Activated naive CD8-positive, alpha-beta T cell treated with anti-CD3 and anti-CD28 coated beads, Interleukin-2, amount 50 U/mL, for 24 hours (primary cell): Measurements from ENCODE around the gene CCNI2.

Experiments
- ATAC-seq: fragments of 150-1000 bp; cut with Tn5 transposase; one replicate; pipeline ENCODE4 v1.10.0; 2021
- DNase-seq: peaks from one replicate; pipeline ENCODE4 v3.0.0; 2021
- H3K27ac Mint-ChIP-seq: one replicate; pipeline ENCODE4 v1.8.0; 2021; ENCODE audit warnings: mild to moderate bottlenecking, mixed read lengths
- H3K27me3 Mint-ChIP-seq: one replicate; pipeline ENCODE4 v1.8.0; 2021; ENCODE audit warnings: mixed read lengths
- H3K36me3 Mint-ChIP-seq: one replicate; pipeline ENCODE4 v1.8.0; 2021; ENCODE audit warnings: low read depth, mixed read lengths
- H3K4me1 Mint-ChIP-seq: one replicate; pipeline ENCODE4 v1.8.0; 2021; ENCODE audit warnings: mixed read lengths
- H3K4me3 Mint-ChIP-seq: one replicate; pipeline ENCODE4 v1.8.0; 2021; ENCODE audit warnings: mild to moderate bottlenecking, moderate library complexity, mixed read lengths
- H3K9me3 Mint-ChIP-seq: one replicate; pipeline ENCODE4 v1.8.0; 2021; ENCODE audit warnings: mixed read lengths

Gene CCNI2

DNA sequence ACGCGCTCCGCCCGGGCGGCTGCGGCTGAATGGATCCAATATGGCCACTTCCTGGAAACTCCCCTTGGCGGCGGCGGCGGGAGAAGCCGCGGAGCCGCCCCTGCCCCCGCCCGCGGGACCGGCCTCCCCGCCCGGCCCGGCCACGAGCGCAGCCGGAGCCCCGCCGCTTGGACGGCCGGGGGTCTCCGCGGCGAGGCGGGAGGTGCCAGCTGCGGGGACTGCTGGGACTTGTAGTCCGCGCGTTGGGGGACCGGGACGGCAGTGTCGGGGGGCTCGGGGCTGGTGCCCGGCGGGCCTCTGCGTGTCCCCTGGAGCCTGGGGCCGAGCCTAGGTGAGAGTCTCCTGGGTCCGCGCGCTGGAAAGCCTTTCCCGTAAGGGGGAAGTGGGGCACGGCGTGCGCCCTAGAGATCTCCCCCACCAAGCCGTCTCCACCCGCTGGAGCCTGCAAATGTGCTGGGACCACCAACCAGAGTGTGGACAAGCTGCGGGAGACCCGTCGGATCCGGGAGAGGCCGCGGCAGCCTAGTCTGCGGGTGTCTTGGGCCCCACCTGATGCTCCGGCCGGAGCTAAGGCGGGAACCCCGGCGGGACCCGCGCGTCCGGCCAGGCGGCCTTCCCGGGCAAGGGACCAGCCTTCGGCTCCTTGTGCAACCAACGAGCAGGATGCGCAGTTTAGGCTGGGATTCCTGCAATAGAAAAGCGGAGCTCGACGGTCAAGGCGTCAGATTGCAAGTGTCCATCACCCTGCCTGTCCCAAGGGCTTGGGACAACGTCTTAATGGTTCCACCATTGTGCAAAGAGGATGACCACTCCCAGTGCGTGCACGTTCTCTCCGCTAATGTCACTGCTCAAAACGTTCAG, 30.2 kb downstream of the CCNI2 start, which contains the start of gene SEPTIN8:
Gene SEPTIN8 (minus strand): TSS at position 31 of the 861 bp plus-strand sequence. CDS start 102 bp downstream, outside the sequence.
- peaks cover 33% of the 10 kb centered on the region for H3K27me3 Mint-ChIP-seq
- no peaks in the 10 kb centered on the region for H3K36me3 Mint-ChIP-seq
- H3K4me1 Mint-ChIP-seq = peaks cover 10% of the 10 kb centered on the region
- H3K9me3 Mint-ChIP-seq = no peaks in the 10 kb centered on the region
- peak; percentile 55 for DNase-seq
- no peak within 1 kb of the TSS for H3K27ac Mint-ChIP-seq
- peak within 1 kb of the TSS; percentile 75 for H3K4me3 Mint-ChIP-seq
- ATAC-seq = peak; percentile 59

- peaks cover 35% of the 10 kb centered on the region for H3K27me3 Mint-ChIP-seq
- no peak for ATAC-seq
- H3K36me3 Mint-ChIP-seq = no peaks in the 10 kb centered on the region
- no peak for DNase-seq
- no peak overlapping the region for H3K27ac Mint-ChIP-seq
- peaks cover 11% of the 10 kb centered on the region for H3K4me1 Mint-ChIP-seq
- H3K9me3 Mint-ChIP-seq = no peaks in the 10 kb centered on the region
- H3K4me3 Mint-ChIP-seq = peak overlapping the region; percentile 75
Measured at GRCh38 chr5:132778129-132778528, 30.9 kb downstream of the CCNI2 start.

DNA sequence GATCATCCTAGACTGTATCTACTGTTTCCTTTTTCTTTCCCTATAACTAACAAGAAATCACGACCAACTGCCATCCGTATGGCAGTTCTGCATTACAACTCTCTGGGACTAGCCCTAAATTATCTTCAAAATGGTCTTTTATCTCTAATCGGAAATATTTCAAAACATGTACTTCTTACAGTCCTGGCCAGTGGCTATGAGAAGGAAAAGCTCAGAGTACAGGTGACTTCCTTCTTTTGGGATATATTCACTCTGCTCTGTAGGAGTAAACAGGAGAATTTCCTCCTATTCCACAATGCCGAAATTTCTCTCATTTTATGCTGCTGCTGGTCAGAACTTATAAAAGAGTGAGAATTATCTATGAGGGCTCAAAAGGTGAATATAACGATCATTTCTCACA, 31.6 kb downstream of the CCNI2 start:
- DNase-seq (no peak), ATAC-seq (no peak)
- H3K4me1 Mint-ChIP-seq = peaks cover 11% of the 10 kb centered on the region
- H3K9me3 Mint-ChIP-seq = no peaks in the 10 kb centered on the region
- no peak overlapping the region for H3K27ac Mint-ChIP-seq
- H3K27me3 Mint-ChIP-seq = peaks cover 37% of the 10 kb centered on the region
- no peaks in the 10 kb centered on the region for H3K36me3 Mint-ChIP-seq
- no peak overlapping the region for H3K4me3 Mint-ChIP-seq

DNA sequence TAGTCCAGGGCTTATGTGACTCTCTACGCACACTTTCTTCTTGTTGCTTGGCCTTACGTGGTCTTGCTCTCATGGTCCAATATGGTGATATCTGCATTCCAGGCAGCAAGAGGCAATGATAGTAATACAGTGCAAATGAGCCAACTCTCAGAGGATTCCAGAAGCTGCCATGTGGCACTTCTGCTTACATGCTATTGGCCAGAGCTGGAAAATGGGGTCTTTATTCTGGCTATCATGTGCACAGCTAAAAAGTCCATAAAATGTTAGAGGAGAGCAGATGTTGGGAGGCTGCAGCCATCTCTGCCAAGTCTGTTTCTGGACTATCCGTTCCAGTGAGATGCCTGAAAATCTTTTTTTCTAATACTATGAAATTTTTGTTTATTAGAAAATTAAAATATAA, 32.7 kb downstream of the CCNI2 start:
- ATAC-seq (no peak), DNase-seq (no peak)
- H3K4me1 Mint-ChIP-seq = peaks cover 11% of the 10 kb centered on the region
- peaks cover 38% of the 10 kb centered on the region for H3K27me3 Mint-ChIP-seq
- H3K36me3 Mint-ChIP-seq = no peaks in the 10 kb centered on the region
- no peak overlapping the region for H3K4me3 Mint-ChIP-seq
- H3K9me3 Mint-ChIP-seq = no peaks in the 10 kb centered on the region
- H3K27ac Mint-ChIP-seq = no peak overlapping the region

DNA sequence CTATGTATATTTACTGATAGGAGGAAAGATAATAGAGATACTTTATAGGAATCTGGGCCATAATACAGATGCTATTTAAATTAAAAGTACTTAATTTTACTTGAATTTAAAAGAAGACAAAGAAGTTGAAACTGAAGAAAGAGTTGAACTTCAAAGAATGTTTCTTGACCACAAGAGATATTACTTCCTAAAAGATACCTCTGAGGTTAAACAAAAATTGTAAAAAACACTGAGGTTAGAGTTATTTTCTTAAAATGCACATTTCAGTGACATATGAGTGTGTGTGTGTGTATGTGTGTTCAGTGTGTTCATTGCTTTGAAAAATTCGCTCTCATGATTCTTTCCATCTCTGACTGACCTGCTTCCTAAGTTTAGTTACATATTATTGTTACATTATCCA, 33.4 kb downstream of the CCNI2 start:
- H3K4me3 Mint-ChIP-seq = no peak overlapping the region
- H3K36me3 Mint-ChIP-seq = no peaks in the 10 kb centered on the region
- H3K27ac Mint-ChIP-seq = no peak overlapping the region
- peaks cover 12% of the 10 kb centered on the region for H3K4me1 Mint-ChIP-seq
- no peak for DNase-seq
- peaks cover 39% of the 10 kb centered on the region for H3K27me3 Mint-ChIP-seq
- no peak for ATAC-seq
- no peaks in the 10 kb centered on the region for H3K9me3 Mint-ChIP-seq

- Mint-ChIP-seq H3K27ac (no peak overlapping the region), H3K36me3 (no peaks in the 10 kb centered on the region), H3K9me3 (no peaks in the 10 kb centered on the region), H3K4me1 (peaks cover 12% of the 10 kb centered on the region), H3K27me3 (peaks cover 39% of the 10 kb centered on the region), H3K4me3 (no peak overlapping the region)
- DNase-seq (no peak), ATAC-seq (no peak)
Measured at GRCh38 chr5:132781029-132781428, 33.8 kb downstream of the CCNI2 start.

DNA sequence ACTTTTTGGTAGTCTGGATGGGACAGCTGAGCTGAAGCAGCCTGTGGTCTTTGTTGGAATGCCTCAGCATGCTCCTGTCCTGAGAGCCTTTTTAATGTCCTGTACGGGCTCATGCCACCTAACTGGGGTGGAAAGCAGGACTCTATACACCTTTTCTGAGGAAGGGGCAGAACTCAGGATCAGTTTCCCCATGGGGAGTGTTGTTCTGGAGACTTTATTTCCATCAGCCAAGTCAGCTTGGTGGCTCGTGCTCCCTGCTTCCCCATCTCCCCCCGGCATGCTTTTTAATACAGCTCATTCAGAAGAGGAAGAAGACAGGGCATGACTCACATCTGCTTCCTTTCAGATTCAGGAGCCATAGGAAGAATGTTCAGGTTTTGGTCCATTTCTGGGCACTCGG, 34.9 kb downstream of the CCNI2 start:
- H3K36me3 Mint-ChIP-seq = no peaks in the 10 kb centered on the region
- H3K4me3 Mint-ChIP-seq = no peak overlapping the region
- H3K9me3 Mint-ChIP-seq = no peaks in the 10 kb centered on the region
- no peak overlapping the region for H3K27ac Mint-ChIP-seq
- DNase-seq = no peak
- H3K4me1 Mint-ChIP-seq = peaks cover 12% of the 10 kb centered on the region
- ATAC-seq = no peak
- H3K27me3 Mint-ChIP-seq = peaks cover 39% of the 10 kb centered on the region

- H3K4me1 Mint-ChIP-seq = peaks cover 6% of the 10 kb centered on the region
- no peak for ATAC-seq
- no peaks in the 10 kb centered on the region for H3K36me3 Mint-ChIP-seq
- H3K4me3 Mint-ChIP-seq = no peak overlapping the region
- no peak for DNase-seq
- no peaks in the 10 kb centered on the region for H3K9me3 Mint-ChIP-seq
- H3K27me3 Mint-ChIP-seq = peaks cover 24% of the 10 kb centered on the region
- no peak overlapping the region for H3K27ac Mint-ChIP-seq
Measured at GRCh38 chr5:132785365-132785764, 38.1 kb downstream of the CCNI2 start.

DNA sequence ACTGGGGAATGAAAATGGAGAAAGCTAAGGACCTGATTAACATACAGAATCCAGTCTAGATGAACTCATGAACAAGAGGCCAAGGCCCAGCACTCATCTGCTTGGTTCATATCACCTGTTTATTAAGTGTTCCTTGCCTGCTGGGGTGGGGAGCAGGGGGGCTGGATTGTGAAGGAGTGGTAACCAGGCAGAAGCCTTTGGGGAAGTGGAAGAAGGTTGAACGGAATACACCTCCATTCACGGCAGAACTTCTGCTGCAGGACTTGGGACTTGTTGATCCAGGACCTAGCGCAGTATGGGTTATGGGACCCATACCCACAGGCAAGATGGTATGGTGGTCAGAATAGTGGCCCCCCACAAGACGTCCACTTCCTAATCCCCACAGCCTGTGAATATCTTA, 38.6 kb downstream of the CCNI2 start:
- ATAC-seq (no peak), DNase-seq (no peak)
- Mint-ChIP-seq H3K4me1 (peaks cover 3% of the 10 kb centered on the region), H3K4me3 (no peak overlapping the region), H3K36me3 (no peaks in the 10 kb centered on the region), H3K27me3 (peaks cover 24% of the 10 kb centered on the region), H3K9me3 (no peaks in the 10 kb centered on the region), H3K27ac (no peak overlapping the region)

DNA sequence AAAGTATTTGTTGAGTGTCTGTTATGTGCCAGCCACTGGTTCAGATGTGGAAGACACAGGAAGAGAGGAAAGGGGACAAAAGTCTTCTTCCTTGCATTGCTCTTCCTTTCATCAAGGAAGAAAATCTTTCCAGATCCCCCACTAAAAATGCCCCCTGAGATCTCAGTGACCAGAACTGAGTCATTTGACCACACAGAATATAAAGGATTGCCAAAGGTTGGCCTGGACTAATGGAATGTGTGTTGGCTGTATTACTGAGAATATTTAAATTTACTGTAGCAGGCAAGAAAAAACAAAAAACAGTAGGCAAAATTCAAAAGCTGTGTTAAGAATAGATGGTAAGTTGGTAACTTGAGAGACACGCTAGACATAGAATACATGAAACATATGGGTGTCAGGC, 39.9 kb downstream of the CCNI2 start:
- no peaks in the 10 kb centered on the region for H3K36me3 Mint-ChIP-seq
- H3K9me3 Mint-ChIP-seq = no peaks in the 10 kb centered on the region
- no peak overlapping the region for H3K27ac Mint-ChIP-seq
- peaks cover 17% of the 10 kb centered on the region for H3K27me3 Mint-ChIP-seq
- peaks cover 3% of the 10 kb centered on the region for H3K4me1 Mint-ChIP-seq
- no peak overlapping the region for H3K4me3 Mint-ChIP-seq
- no peak for DNase-seq
- no peak for ATAC-seq

DNA sequence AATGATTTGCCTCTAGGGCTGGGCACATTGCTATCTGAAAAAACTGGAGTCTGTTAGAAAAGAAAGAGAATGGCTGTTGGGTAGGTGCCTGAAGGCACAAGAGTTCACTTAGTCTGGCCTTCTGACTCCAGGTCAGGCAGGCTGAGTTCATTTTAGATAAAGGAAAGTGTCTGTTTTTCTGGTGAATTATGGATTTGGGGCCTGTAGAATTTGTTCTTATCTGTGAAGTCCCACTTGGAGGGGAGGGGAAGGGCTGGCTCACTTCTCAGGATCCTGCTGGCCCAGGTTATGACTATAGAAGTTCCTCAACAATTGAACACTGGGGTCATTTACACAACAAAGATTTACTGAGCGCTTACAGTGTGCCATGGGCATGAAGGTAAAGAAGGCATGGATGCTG, 41.3 kb downstream of the CCNI2 start:
- no peak for DNase-seq
- H3K4me3 Mint-ChIP-seq = no peak overlapping the region
- no peak for ATAC-seq
- peaks cover 18% of the 10 kb centered on the region for H3K27me3 Mint-ChIP-seq
- H3K9me3 Mint-ChIP-seq = no peaks in the 10 kb centered on the region
- H3K27ac Mint-ChIP-seq = no peak overlapping the region
- H3K4me1 Mint-ChIP-seq = peaks cover 1% of the 10 kb centered on the region
- H3K36me3 Mint-ChIP-seq = no peaks in the 10 kb centered on the region

DNA sequence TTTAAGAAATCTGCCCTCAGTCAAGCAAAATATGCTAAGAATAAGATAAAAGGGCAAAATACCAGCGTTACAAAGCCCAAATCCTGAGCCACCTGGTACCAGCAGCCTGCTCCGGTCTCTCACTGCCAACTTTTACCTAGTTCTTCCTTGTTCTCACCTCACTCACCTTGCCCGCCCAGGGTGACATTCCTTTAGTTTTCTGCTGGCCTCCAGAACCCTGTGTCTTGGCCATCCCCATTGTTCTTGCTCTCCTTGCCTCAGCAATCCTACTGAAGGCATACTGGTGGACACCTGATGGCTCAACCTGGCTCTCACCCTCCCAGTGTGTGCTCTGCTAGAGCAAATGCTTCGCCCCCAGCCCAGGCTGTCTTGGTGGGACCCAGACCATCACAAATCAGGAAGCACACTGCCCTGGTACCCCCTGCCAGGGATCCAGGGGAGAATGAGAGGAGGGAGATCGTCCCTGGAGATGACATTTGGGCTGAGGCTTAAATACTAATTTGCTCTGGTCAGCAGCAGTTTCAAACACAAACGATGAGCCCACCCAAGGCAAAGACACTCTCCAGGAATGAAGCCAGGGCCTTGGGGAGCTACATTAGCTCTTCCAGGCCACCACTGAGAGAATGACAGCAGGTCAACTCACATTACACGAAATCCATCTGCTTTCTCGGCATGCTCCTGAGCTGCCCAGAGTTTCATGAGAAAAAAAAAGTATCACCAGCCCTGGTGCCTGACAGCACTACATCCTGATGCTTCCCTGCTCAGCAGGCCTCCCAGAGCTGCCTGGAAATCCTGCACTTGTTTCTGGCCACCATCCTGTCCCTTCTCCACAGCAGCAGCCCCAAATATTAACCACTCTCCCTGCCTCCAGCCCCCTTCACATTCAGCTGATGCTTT, 42.0 kb downstream of the CCNI2 start:
- peaks cover 1% of the 10 kb centered on the region for H3K4me1 Mint-ChIP-seq
- no peak for ATAC-seq
- peaks cover 18% of the 10 kb centered on the region for H3K27me3 Mint-ChIP-seq
- H3K36me3 Mint-ChIP-seq = no peaks in the 10 kb centered on the region
- DNase-seq = no peak
- no peaks in the 10 kb centered on the region for H3K9me3 Mint-ChIP-seq
- no peak overlapping the region for H3K27ac Mint-ChIP-seq
- H3K4me3 Mint-ChIP-seq = no peak overlapping the region

DNA sequence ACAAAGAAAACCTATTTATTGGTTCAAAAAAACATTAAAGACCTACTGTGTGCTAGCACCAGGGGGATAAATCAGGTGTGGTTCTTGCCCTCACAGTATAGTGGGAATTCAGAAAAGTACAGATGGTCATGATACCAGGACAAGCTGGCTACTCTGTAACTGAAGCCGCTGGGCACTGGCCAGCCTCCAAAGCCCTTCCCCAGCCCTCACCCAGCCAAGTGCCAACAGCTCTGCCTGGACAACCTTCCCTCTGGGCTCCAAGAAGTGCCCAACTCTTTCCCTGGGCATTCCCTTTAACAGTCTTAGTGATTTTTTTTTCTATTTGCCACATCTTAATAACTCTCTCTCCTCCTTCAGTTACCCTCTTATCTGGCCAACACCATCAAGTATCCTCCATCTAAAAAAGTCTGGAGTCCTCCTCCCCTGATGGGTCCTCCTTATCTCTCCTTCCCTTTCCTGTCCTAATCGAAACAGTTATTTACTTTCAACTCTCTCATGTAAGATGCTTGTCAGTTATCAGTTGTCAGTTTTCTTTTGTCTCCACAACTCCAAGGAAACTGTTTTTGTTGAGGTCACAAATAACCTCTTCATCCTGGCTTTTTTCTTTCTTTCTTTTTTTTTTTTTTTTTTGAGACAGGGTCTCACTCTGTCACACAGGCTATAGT, 43.1 kb downstream of the CCNI2 start:
- Mint-ChIP-seq H3K4me3 (no peak overlapping the region), H3K27ac (no peak overlapping the region), H3K9me3 (no peaks in the 10 kb centered on the region), H3K27me3 (peaks cover 14% of the 10 kb centered on the region), H3K36me3 (no peaks in the 10 kb centered on the region), H3K4me1 (no peaks in the 10 kb centered on the region)
- ATAC-seq (no peak), DNase-seq (no peak)

DNA sequence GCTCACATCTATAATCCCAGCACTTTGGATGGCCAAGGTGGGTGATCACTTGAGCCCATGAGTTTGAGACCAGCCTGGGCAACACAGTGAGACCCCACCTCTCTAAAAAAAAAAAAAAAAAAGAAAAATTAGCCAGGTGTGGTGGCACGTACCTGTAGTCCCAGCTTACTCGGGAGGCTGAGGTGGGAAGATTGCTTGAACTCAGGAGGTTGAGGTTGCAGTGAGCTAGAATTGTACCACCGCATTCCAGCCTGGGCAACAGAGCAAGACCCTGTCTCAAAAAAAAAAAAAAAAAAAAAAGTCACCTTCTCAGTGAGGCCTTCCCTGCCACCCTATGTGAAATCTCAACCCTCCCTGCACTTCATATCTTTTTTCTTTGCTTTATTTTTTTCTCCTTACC, 43.8 kb downstream of the CCNI2 start:
- Mint-ChIP-seq H3K36me3 (no peaks in the 10 kb centered on the region), H3K4me1 (no peaks in the 10 kb centered on the region), H3K4me3 (no peak overlapping the region), H3K27me3 (peaks cover 14% of the 10 kb centered on the region), H3K27ac (no peak overlapping the region), H3K9me3 (no peaks in the 10 kb centered on the region)
- ATAC-seq (no peak), DNase-seq (no peak)
